Motor neuron (in vitro differentiated cells): ENCODE measurements around the gene FAM221B. TPM values are rescaled to one million over a fixed set of nuclear protein-coding genes. Genes with fewer than 3 reads are reported as not detected.

Experiments used
- ATAC-seq, 8 experiments: fragments of 200-7000 bp; cut with Tn5 transposase; replicated peaks in 6 of 8; 2 replicates each; pipeline ENCODE4 v1.8.0; 2021; ENCODE audit warnings: mild to moderate bottlenecking in 8 of 8, moderate library complexity in 8 of 8
- H3K27ac ChIP-seq, 2 donors: fragments of 250-450 bp; sonication (Bioruptor Pico); 2 replicates each; pipeline ENCODE4 v1.9.0; 2021; ENCODE audit warnings: antibody characterized with exemption in 2 of 2, mild to moderate bottlenecking in 2 of 2, moderate library complexity in 1 of 2
- H3K4me1 ChIP-seq, 2 donors: fragments of 250-450 bp; sonication (Bioruptor Pico); replicated peaks in 1 of 2; 2 replicates each; pipeline ENCODE4 v1.6.1; 2021; ENCODE audit warnings: antibody characterized with exemption in 2 of 2, mild to moderate bottlenecking in 2 of 2, moderate library complexity in 1 of 2
- H3K4me3 ChIP-seq, 5 donors: fragments of 250-450 bp; sonication (Bioruptor Pico); 2 replicates each; pipeline ENCODE4 v1.9.0; 2021; ENCODE audit warnings: antibody characterized with exemption in 5 of 5, mild to moderate bottlenecking in 5 of 5, moderate library complexity in 4 of 5
- WGBS, 10 experiments: fragments of 450-650 bp; shearing (Covaris generic); methylation state at CpG; one replicate each; pipeline ENCODE4 v1.0.0; 2022; 5-methylcytosine and 5-hydroxymethylcytosine counted together
- in situ Hi-C, 9 experiments: fragments of 400-800 bp; cut with MboI; loops; one replicate each; pipeline ENCODE4 v1.15.0; 2021; ENCODE audit warnings: low sequenced_read_pairs in 9 of 9, low pct_unique_long_range_greater_than_20kb in 2 of 9; ENCODE audit not compliant: unreplicated experiment in 9 of 9
- total RNA-seq, 8 experiments: library from RNA; unstranded; fragments of 300-600 nt; gene quantifications; 2 replicates each; pipeline versions ENCODE4 v1.2.3 to v1.2.4, GENCODE V29; 2022

The FAM221B gene
- total RNA-seq, 8 experiments from 2014 or later = 0.07 to 0.76 (median 0.25) TPM

DNA sequence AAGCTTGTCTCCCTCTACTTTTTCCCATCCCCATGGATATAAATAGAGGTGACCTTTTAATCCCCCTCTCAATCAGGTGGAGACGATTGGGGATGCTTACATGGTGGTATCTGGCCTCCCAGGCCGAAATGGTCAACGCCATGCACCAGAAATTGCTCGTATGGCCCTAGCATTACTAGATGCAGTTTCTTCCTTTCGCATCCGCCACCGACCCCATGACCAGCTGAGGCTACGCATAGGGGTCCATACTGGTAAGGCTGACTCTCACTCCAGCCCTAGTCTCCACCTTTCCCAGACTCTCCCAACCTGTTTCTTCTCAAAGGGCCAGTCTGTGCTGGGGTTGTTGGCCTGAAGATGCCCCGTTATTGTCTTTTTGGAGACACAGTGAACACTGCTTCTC is 20.1 kb downstream of the FAM221B start:
- in situ Hi-C loops = no loop called here
- 88 to 100% (median 95%) methylated on average over 1 to 9 of the region's 9 CpGs; no CpG with 5 or more reads in 3 of the 10 experiments for WGBS, 10 experiments
- ATAC-seq = no peak

DNA sequence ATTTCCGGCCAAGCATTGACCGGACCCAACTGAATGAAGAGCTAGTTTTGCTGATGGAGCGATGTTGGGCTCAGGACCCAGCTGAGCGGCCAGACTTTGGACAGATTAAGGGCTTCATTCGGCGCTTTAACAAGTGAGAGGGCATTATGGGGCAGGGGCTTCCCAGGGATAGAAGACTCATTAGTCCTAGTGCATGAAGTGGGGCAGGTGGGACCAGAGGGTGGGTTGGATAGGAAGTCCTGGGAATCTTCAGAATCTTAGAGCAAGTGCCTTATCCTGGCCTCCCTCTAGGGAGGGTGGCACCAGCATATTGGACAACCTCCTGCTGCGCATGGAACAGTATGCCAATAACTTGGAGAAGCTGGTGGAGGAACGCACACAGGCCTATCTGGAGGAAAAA is 22.4 kb downstream of the FAM221B start:
- no peak for ATAC-seq
- H3K4me3 ChIP-seq = no peak overlapping the region
- WGBS, 10 experiments = 83 to 100% (median 96%) methylated on average over 2 to 6 of the region's 8 CpGs; no CpG with 5 or more reads in 3 of the 10 experiments
- in situ Hi-C loops = no loop called here
- H3K4me1 ChIP-seq = no peaks in the 10 kb centered on the region
- no peak overlapping the region for H3K27ac ChIP-seq

More for the DNA sequence above, 20.1 kb downstream of the FAM221B start:
- H3K27ac ChIP-seq = no peak overlapping the region
- peaks cover 7 to 8% of the 10 kb centered on the region in 2 donors for H3K4me1 ChIP-seq
- no peak overlapping the region for H3K4me3 ChIP-seq

GRCh38 chr9:35801328-35802128 is 27.0 kb downstream of the FAM221B start:
- in situ Hi-C loops = no loop called here
- 40 to 100% (median 89%) methylated on average over 1 to 9 of the region's 13 CpGs; no CpG with 5 or more reads in 1 of the 10 experiments for WGBS, 10 experiments
- no peak overlapping the region for H3K4me3 ChIP-seq
- no peak overlapping the region for H3K27ac ChIP-seq
- H3K4me1 ChIP-seq = no peaks in the 10 kb centered on the region
- ATAC-seq = no peak

GRCh38 chr9:35800530-35800929 is 28.0 kb downstream of the FAM221B start:
- ATAC-seq = no peak
- Histone ChIP-seq H3K4me3 (no peak overlapping the region), H3K27ac (no peak overlapping the region), H3K4me1 (no peaks in the 10 kb centered on the region)
- WGBS, 10 experiments = 83 to 87% methylated on average over 2 to 3 of the region's 7 CpGs; no CpG with 5 or more reads in 8 of the 10 experiments
- in situ Hi-C loops = no loop called here

- H3K4me3 ChIP-seq = no peak overlapping the region
- in situ Hi-C loops = loop anchor here in 5 of 9 experiments (25.0 kb wide), 2 partner anchors 88 to 213 kb away; no protein-coding TSS in a partner anchor
- no peak overlapping the region for H3K27ac ChIP-seq
- H3K4me1 ChIP-seq = no peaks in the 10 kb centered on the region
- WGBS, 10 experiments = 82 to 100% (median 90%) methylated on average over 1 to 2 of the region's 4 CpGs; no CpG with 5 or more reads in 6 of the 10 experiments
- ATAC-seq = peak; percentile 33 to 98 (median 96)
Measured at GRCh38 chr9:35798658-35799374, 29.7 kb downstream of the FAM221B start.

DNA sequence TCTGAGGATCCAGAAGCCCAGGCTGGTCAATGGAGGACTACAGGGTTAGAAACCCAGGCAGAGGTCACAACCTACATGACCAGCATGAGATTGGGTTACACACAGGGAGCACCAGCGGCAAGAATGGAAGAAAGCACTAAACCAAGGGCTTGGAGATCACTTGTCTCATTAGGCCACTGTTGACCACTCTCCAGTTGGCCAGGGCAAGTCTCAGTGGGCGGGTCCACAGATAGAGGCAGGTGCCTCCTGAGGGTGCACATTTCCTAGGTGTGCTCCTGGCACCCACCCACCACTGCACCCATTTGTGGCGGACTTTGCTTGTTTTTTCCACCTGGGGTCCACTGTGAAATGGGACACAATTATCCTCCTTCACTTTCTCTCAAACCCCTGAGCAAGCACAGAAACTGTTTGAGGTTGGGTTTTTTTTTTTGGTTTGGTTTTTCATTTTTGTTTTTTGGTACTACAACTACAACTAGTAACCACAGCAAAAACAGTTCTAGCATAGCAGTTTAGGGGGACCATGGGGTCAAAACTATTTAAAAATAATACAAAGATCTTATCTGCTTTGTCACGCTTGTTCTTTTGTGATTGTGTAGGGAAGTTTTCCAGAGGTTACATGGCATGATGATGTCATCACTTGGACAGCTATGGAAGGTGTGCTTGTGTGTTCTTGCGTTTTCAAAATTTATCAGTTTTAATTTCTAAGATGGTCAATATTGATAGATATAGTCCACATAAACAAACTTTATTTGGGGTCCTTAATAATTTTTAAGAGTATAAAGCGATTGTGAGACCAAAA is 31.0 kb downstream of the FAM221B start:
- 62 to 100% (median 92%) methylated on average over 2 to 6 of the region's 6 CpGs for WGBS, 10 experiments
- ATAC-seq = no peak
- in situ Hi-C loops = loop anchor here in 5 of 9 experiments (25.0 kb wide), 2 partner anchors 90 to 215 kb away; no protein-coding TSS in a partner anchor
- Histone ChIP-seq H3K4me1 (peaks cover 3 to 12% of the 10 kb centered on the region in 2 donors), H3K4me3 (no peak overlapping the region), H3K27ac (no peak overlapping the region)

- peak in 1 of 8 experiments; percentile 2 for ATAC-seq
- in situ Hi-C loops = loop anchor here in 5 of 9 experiments (25.0 kb wide), 2 partner anchors 92 to 217 kb away; no protein-coding TSS in a partner anchor
Measured at GRCh38 chr9:35795695-35796094, 32.8 kb downstream of the FAM221B start.

GRCh38 chr9:35793461-35793860 is 35.1 kb downstream of the FAM221B start:
- in situ Hi-C loops = loop anchor here in 5 of 9 experiments (25.0 kb wide), 2 partner anchors 94 to 219 kb away; no protein-coding TSS in a partner anchor
- no peak overlapping the region for H3K4me3 ChIP-seq
- H3K4me1 ChIP-seq = peaks cover 21 to 39% of the 10 kb centered on the region in 2 donors
- H3K27ac ChIP-seq = no peak overlapping the region
- ATAC-seq = peak in 1 of 8 experiments; percentile 8
- 0 to 100% (median 86%) methylated on average over 1 to 2 of the region's 2 CpGs; no CpG with 5 or more reads in 6 of the 10 experiments for WGBS, 10 experiments

More at GRCh38 chr9:35795695-35796094, 32.8 kb downstream of the FAM221B start:
- H3K4me3 ChIP-seq = no peak overlapping the region
- peaks cover 15 to 25% of the 10 kb centered on the region in 2 donors for H3K4me1 ChIP-seq
- no peak overlapping the region for H3K27ac ChIP-seq

DNA sequence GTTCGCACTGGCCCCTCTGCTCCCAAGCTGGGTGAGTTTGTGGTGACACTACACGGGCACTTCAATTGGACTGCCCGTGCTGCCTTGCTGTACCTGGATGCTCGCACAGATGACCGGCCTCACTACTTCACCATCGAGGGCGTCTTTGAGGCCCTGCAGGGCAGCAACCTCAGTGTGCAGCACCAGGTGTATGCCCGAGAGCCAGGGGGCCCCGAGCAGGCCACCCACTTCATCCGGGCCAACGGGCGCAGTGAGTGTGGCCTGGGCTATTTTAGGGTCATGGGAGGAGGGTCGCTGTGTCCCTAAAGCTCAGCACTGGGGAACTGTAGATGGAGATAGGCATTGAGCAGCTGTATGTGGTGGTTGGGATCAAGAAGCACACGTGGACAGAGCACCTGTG is 35.7 kb downstream of the FAM221B start:
- in situ Hi-C loops = loop anchor here in 5 of 9 experiments (25.0 kb wide), 2 partner anchors 94 to 219 kb away; no protein-coding TSS in a partner anchor
- H3K4me3 ChIP-seq = no peak overlapping the region
- 63 to 100% methylated on average over 1 to 4 of the region's 14 CpGs; no CpG with 5 or more reads in 8 of the 10 experiments for WGBS, 10 experiments
- H3K4me1 ChIP-seq = peaks cover 21 to 39% of the 10 kb centered on the region in 2 donors
- H3K27ac ChIP-seq = no peak overlapping the region
- no peak for ATAC-seq

GRCh38 chr9:35792024-35792813 is 36.3 kb downstream of the FAM221B start:
- in situ Hi-C loops = loop anchor here in 5 of 9 experiments (25.0 kb wide), 2 partner anchors 95 to 220 kb away; no protein-coding TSS in a partner anchor
- 88 to 100% methylated on average over 1 to 5 of the region's 34 CpGs; no CpG with 5 or more reads in 8 of the 10 experiments for WGBS, 10 experiments
- peak overlapping the region; percentile 45 to 73 for H3K27ac ChIP-seq
- peaks cover 21 to 39% of the 10 kb centered on the region in 2 donors for H3K4me1 ChIP-seq
- ATAC-seq = no peak
- peak overlapping the region; percentile 31 to 39 (median 36) for H3K4me3 ChIP-seq

GRCh38 chr9:35791297-35791921 is 37.1 kb downstream of the FAM221B start, which contains the start of gene NPR2:
Gene NPR2, plus strand, starts transcription at chr9:35791591. Its CDS starts 818 bp downstream, at chr9:35792409.
- ATAC-seq = peak; percentile 57 to 75 (median 68)
- WGBS, 10 experiments = no CpG with 5 or more reads among the region's 64 CpGs
- in situ Hi-C loops = loop anchor here in 5 of 9 experiments (25.0 kb wide), 2 partner anchors 96 to 221 kb away; no protein-coding TSS in a partner anchor
- H3K27ac ChIP-seq = peak within 1 kb of the TSS; percentile 73 to 84
- peak within 1 kb of the TSS; percentile 31 to 39 (median 36) for H3K4me3 ChIP-seq
- peaks cover 21 to 39% of the 10 kb centered on the region in 2 donors for H3K4me1 ChIP-seq
